Suppressor macrophage treated with lipopolysaccharide for 1 hour (primary cell): ENCODE data around the gene VWC2.

Source experiments
- DNase-seq, 3 donors: peaks; one replicate each; pipeline ENCODE4 v3.0.0-alpha.2; 2020 to 2022

Gene VWC2

DNA sequence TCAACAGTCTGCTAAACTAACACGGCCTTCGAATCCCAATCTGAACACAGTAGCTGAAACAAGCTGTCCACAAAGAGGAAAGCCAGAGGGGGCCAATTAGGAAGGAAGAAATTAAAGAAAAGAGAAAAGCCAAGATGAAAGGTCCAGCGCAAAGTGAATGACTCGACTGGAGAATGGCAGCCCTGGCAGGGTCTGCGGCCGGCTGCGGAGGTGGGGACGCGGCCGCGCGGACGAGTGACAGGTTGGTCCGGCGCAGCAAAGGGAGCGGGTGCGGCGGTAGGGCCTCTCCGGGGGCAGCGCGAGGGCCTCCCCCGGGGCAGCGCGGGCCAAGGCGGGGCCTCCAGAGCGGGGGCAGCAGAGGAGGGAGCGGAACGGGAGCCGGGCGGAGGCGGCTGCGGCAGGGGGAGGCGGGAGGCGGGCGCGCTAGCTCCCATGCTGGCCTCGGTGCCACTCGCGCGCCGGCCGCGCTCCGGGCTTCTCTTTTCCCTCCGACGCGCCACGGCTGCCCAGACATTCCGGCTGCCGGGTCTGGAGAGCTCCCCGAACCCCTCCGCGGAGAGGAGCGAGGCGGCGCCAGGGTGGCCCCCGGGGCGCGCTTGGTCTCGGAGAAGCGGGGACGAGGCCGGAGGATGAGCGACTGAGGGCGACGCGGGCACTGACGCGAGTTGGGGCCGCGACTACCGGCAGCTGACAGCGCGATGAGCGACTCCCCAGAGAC, at the start of gene VWC2:
VWC2 (plus strand) TSS at position 421 of the 718 bp plus-strand sequence. CDS start 1,798 bp downstream, outside the sequence.
- peak in 2 of 3 donors; percentile 6 to 26 for DNase-seq

DNA sequence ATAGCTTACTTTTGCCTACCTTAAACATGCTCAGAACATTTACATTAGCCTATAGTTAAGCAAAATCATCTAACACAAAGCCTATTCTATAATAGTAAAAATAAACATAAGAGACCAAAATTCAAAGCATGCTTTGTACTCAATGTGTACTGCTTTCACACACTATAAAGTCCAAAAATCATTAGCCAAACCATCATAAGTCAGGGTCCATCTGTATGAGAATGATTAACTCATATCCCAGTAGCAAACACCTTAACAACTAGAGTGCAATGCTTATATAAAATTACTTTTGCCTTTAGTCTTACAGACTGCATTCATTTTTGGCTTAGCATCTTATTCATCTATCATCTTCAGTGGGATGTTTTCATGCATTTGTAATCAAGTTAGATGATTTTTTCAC, 49.4 kb upstream of the VWC2 start:
- DNase-seq: no peak

DNA sequence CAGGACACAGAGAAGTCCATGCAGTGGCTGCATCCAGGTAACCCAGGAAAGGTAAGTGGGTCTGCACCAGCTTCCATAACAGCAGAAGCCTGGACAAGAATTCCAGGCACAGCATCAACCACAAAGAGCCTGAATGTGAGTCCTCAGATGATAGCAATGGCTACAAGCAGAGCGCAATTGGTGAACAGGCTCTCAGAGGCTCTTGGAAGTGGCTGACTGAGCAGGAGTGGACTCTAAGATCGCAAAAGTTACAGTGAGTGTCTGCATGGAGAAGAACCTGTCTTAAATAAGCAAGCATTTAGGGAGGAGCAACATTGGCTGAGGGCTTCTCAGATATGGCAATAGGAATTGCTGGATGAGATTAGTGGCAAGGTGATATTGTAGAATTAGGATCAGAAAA, 41.6 kb upstream of the VWC2 start:
- DNase-seq: no peak

DNA sequence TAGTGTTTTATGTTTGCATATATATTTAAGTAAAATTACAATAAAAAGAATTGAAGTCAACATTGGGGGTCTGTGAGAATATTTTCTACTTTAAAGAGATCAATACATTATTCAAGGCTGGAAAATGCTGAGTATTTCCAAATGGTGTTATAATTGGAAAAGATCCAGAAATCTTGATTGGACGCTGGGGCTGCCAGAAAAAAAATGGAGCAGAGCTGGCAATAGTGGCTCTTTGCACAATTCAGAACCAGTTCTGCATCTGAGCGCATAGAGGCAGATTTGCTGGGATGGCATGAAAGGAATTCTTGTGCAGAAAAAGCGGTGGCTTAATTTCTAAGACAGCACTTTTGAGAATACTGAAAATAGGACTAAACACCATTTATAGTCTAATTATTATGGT, 10.8 kb upstream of the VWC2 start:
- DNase-seq: no peak

GRCh38 chr7:49763791-49764190, 9.6 kb upstream of the VWC2 start:
- no peak for DNase-seq

DNA sequence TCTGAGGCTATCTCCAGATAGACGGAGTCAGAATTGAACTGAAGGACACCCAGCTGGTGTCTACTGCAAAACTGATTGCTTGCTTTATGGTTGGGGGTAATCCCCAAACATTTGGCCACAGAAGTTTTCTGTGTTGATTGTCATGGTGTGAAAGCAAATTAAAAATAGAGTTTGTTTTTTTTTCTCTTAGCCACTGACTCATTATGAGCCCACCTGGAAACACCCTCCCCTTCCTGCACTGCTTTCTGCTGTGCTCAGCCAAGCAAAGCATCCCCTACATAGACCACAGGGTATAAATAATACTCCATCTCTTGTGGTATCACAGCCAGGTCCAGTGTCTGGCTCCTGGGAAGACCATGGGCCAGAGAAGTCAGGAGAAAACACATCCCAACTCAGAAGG, 6.5 kb upstream of the VWC2 start:
- DNase-seq: no peak

DNA sequence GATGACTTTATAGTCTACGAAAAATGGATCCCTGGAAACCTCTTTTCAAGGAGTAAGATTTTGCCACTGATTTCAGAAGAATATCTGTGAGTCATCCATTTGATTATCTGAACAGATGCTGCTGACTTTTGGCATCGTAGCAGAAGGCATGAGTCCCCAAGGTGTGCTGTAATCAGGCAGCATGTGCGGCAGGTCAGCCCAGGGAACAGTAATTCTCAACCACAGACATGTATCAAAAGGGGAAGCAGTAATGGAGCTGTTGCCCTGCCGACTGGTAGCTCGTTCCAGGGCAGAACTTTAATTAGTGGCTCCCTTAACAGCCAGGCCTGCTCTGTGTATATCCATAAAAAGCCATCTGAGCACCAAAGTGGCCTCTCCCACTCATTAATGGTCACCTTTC, 5.7 kb upstream of the VWC2 start:
- no peak for DNase-seq

GRCh38 chr7:49768254-49768653, 5.2 kb upstream of the VWC2 start:
- no peak for DNase-seq

GRCh38 chr7:49768835-49769234, 4.6 kb upstream of the VWC2 start:
- DNase-seq: no peak

DNA sequence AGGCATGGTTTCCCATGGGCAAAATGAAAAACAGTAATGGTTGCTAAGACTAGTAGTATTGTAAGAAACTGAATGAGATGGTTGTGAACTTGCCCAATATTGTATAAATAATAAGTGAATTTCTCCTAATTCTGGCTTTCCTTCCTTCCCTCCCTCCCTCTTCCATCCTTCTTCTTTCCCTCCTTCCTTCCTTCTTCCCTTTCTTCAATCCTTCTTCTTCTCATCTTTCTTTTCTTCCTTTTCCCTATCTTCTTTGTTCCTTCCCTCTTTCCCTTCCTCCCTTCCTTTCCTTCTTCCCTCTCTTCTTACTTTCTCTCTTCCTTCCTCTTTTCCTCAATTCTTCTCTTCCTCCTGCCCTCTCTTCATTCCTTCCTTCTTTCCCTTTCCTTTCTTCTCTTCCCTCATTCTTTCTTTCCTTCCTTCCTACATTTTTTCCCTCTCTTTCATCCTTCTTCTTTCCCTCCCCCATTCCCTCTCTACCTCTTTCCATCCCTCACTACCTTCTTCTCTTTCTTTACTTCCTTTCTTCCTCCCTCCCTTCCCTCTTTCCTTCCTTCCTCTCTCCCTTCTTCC, 4.1 kb upstream of the VWC2 start:
- no peak for DNase-seq

DNA sequence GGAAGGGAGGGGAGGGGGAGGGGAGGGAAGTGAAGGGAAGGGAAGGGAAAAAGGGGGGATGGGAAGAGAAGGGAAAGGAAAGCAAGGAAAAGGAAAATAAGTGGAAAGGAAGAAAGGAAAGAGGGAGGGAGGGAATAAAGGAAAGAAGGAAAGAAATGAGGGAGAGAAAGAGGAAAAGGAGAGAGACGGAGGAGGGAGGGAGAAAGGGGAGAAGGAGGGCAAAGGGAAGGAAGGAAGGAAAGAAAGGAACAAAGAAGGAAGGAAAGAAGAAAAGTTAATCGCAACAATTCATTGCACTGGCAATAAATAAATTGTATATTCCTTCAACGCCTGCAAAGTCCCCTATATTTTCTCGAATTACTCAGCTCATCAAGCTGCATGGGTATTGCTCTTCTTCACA, 2.6 kb upstream of the VWC2 start:
- DNase-seq: no peak

- DNase-seq: no peak
Measured at GRCh38 chr7:49771427-49772176, 1.8 kb upstream of the VWC2 start.

DNA sequence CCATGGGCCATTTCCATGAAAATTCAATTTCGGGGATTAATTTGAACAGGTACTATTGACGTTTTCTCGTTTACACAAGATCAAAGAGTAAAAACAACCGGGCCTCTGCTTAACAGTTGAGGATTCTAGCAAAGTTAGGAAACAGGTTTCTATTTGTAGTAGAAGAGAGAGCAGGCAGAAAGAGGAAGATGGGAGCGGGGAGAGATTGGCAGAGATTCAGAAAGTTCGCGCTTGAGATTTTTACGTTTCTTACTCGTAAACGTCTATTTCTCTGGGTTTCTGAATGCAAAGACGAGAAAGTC, 571 bp upstream of the VWC2 start:
- DNase-seq: peak in 1 of 3 donors; percentile 13

DNA sequence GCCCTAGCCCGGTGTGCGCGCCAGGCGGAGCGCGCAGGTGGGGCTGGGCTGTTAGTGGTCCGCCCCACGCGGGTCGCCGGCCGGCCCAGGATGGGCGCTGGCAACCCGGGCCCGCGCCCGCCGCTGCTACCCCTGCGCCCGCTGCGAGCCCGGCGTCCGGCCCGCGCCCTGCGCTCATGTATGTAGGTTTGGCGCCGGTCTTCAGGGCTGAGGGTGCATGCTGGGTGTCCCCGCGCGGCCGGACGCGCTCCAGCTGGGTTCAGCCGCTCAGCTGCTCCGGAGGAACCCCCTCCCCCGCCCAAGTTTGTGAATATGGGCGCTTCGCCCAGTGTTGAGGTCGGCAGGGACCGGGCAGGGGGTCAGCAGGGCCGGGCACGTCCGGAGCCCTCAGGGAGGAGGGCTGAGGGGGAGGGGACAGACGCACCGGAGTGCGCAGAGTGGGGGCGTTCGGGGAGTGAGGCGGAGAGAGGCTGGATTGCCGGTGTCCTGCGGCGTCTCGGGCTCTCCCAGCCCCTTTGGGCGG, 559 bp downstream of the VWC2 start:
- DNase-seq: no peak

GRCh38 chr7:49774459-49775064, 1.1 kb downstream of the VWC2 start:
- no peak for DNase-seq

- DNase-seq: peak in 2 of 3 donors; percentile 11 to 33
Measured at GRCh38 chr7:49775065-49775948, 1.9 kb downstream of the VWC2 start.

- DNase-seq: no peak
Measured at GRCh38 chr7:49775949-49776443, 2.6 kb downstream of the VWC2 start.

DNA sequence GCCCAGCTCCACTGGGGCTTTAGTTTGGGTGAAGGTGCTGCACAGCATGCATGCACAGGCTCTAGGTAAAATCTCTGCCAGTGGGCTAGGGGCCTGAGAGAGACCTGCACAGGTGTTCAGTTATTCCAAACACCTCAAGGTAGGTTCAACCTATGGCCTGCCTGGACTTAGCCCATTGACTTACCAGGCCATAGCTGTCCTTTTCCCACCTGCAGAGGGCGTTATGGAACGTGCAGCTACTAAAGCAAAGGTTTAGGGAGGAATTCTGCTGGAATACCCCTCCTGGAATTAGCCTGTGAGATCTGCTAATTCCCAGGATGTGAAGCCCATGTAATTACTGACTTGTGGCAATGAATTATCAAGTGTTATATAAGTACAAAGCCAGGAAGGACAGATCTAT, 3.6 kb downstream of the VWC2 start:
- no peak for DNase-seq

GRCh38 chr7:49778731-49779270, 5.4 kb downstream of the VWC2 start:
- DNase-seq: no peak

GRCh38 chr7:49780953-49781352, 7.5 kb downstream of the VWC2 start:
- no peak for DNase-seq

GRCh38 chr7:49781996-49782395, 8.6 kb downstream of the VWC2 start:
- DNase-seq: no peak

DNA sequence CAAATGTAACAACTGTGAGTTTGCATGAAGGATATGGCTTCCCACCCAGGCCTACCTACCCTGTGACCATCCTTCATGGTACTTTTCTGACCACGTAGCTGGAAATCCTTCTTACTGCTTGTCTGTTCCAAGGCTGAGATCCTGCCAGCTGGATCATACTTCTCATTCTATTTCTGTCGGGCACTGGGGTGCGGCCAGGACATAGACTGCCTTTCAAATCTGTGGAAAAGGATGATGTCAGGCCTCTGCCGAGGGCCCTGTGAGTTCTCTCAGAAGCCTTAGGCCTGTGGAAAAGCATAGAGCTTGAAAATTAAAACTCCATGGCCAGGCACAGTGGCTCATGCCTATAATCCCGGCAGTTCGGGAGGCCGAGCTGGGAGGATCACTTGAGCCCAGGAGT, 10.0 kb downstream of the VWC2 start:
- no peak for DNase-seq
